GM23338 (cell line): Measurements from ENCODE around the gene TYSND1. TPM values are rescaled to one million over a fixed set of nuclear protein-coding genes. Genes with fewer than 3 reads are reported as not detected.
A peak's percentile ranks its signal among the peaks of the same experiment; 100 is the strongest.

Source experiments
- ATAC-seq: fragments of 200-7000 bp; cut with Tn5 transposase; 3 replicates; pipeline ENCODE4 v1.9.1; 2020
- DNase-seq: peaks from one replicate; pipeline ENCODE4 v3.0.0-alpha.2; 2015; ENCODE audit warnings: low spot score
- H2AFZ ChIP-seq: fragments of 200-600 bp; sonication (generic); 2 replicates; pipeline ENCODE4 v1.8.0; 2016; ENCODE audit warnings: antibody characterized with exemption, mild to moderate bottlenecking, moderate library complexity
- H3F3A ChIP-seq: fragments of 200-600 bp; sonication (generic); replicated peaks from 2 replicates; pipeline ENCODE4 v1.8.0; 2017; ENCODE audit warnings: antibody characterized with exemption, mixed run types, low read depth
- H3K27ac ChIP-seq: fragments of 200-600 bp; sonication (generic); 2 replicates; pipeline ENCODE4 v1.6.1; 2016; ENCODE audit warnings: low read depth
- H3K27me3 ChIP-seq: fragments of 200-600 bp; sonication (generic); 2 replicates; pipeline ENCODE4 v1.8.0; 2016; ENCODE audit warnings: mild to moderate bottlenecking, mixed run types, moderate library complexity; ENCODE audit not compliant: insufficient read depth
- H3K36me3 ChIP-seq: fragments of 200-600 bp; sonication (generic); 2 replicates; pipeline ENCODE4 v1.8.0; 2016; ENCODE audit warnings: mild to moderate bottlenecking; ENCODE audit not compliant: insufficient read depth
- H3K4me1 ChIP-seq: fragments of 200-600 bp; sonication (generic); 2 replicates; pipeline ENCODE4 v1.8.0; 2016; ENCODE audit warnings: mild to moderate bottlenecking, moderate library complexity; ENCODE audit not compliant: insufficient read depth
- H3K4me2 ChIP-seq: fragments of 200-600 bp; sonication (generic); 2 replicates; pipeline ENCODE4 v1.7.1; 2017; ENCODE audit warnings: mixed run types
- H3K4me3 ChIP-seq: fragments of 200-600 bp; sonication (generic); 2 replicates; pipeline ENCODE4 v1.6.1; 2016; ENCODE audit warnings: mixed run types
- H3K79me2 ChIP-seq: fragments of 200-600 bp; sonication (generic); replicated peaks from 2 replicates; pipeline ENCODE4 v1.8.0; 2017; ENCODE audit warnings: mild to moderate bottlenecking; ENCODE audit not compliant: insufficient read depth
- H3K9me2 ChIP-seq: fragments of 200-600 bp; sonication (generic); 2 replicates; pipeline ENCODE4 v1.8.0; 2017; ENCODE audit not compliant: insufficient read depth
- H4K20me1 ChIP-seq: fragments of 200-600 bp; sonication (generic); replicated peaks from 2 replicates; pipeline ENCODE4 v1.8.0; 2017; ENCODE audit warnings: mild to moderate bottlenecking; ENCODE audit not compliant: insufficient read depth
- H3K27ac Mint-ChIP-seq: 2 replicates; pipeline ENCODE4 v1.8.0; 2020; ENCODE audit warnings: inconsistent platforms, mild to moderate bottlenecking, moderate library complexity, mixed read lengths
- H3K27me3 Mint-ChIP-seq: 3 replicates; pipeline ENCODE4 v1.8.0; 2022; ENCODE audit warnings: low read depth, mild to moderate bottlenecking, moderate library complexity, mixed read lengths, inconsistent platforms; ENCODE audit not compliant: insufficient read depth, poor library complexity
- H3K36me3 Mint-ChIP-seq: 3 replicates; pipeline ENCODE4 v1.8.0; 2021; ENCODE audit warnings: low read depth, mild to moderate bottlenecking, inconsistent platforms, moderate library complexity, mixed read lengths
- H3K4me1 Mint-ChIP-seq: 3 replicates; pipeline ENCODE4 v1.8.0; 2020; ENCODE audit warnings: mild to moderate bottlenecking, inconsistent platforms, mixed read lengths
- H3K4me3 Mint-ChIP-seq: 3 replicates; pipeline ENCODE4 v1.8.0; 2021; ENCODE audit warnings: moderate library complexity, mild to moderate bottlenecking, inconsistent platforms, mixed read lengths
- H3K9me3 Mint-ChIP-seq: 3 replicates; pipeline ENCODE4 v1.8.0; 2020; ENCODE audit warnings: moderate library complexity, mild to moderate bottlenecking, inconsistent platforms, mixed read lengths
- CREB1 ChIP-seq: fragments of 250-450 bp; sonication (Bioruptor Pico); IDR thresholded peaks from 2 replicates; pipeline ENCODE4 v1.5.0; 2020; ENCODE audit warnings: low read depth, mild to moderate bottlenecking, moderate library complexity
- CTCF ChIP-seq, 2 experiments: fragments of 200-600 bp in 1 of 2; sonication (generic) in 1 of 2; conservative IDR thresholded peaks; 2 replicates each; pipeline versions ENCODE4 v1.5.1 to v1.6.1; 2016 to 2017; ENCODE audit warnings: antibody characterized with exemption in 2 of 2, low read depth in 2 of 2, mild to moderate bottlenecking in 2 of 2, moderate library complexity in 1 of 2
- ETS1 ChIP-seq: IDR thresholded peaks from 2 replicates; pipeline ENCODE4 v1.6.1; 2016; ENCODE audit warnings: antibody characterized with exemption
- EZH2 ChIP-seq: fragments of 200-600 bp; sonication (generic); IDR thresholded peaks from one replicate; pipeline ENCODE4 v1.8.0; 2017; ENCODE audit warnings: antibody characterized with exemption, mild to moderate bottlenecking, low read depth; ENCODE audit not compliant: unreplicated experiment
- EZH2phosphoT487 ChIP-seq: fragments of 200-600 bp; sonication (generic); IDR thresholded peaks from one replicate; pipeline ENCODE4 v1.8.1; 2018; ENCODE audit warnings: antibody characterized with exemption; ENCODE audit not compliant: unreplicated experiment
- JUNB ChIP-seq: IDR thresholded peaks from one replicate; pipeline ENCODE4 v1.6.1; 2016; ENCODE audit warnings: antibody characterized with exemption; ENCODE audit not compliant: unreplicated experiment
- NANOG ChIP-seq: IDR thresholded peaks from 2 replicates; pipeline ENCODE4 v1.6.1; 2016; ENCODE audit warnings: antibody characterized with exemption, borderline replicate concordance
- POLR2AphosphoS5 ChIP-seq: IDR thresholded peaks from 2 replicates; pipeline ENCODE4 v1.6.1; 2016; ENCODE audit warnings: antibody characterized with exemption, low read depth
- REST ChIP-seq: IDR thresholded peaks from one replicate; pipeline ENCODE4 v1.6.1; 2018; ENCODE audit warnings: antibody characterized with exemption; ENCODE audit not compliant: unreplicated experiment
- STAT1 ChIP-seq: IDR thresholded peaks from one replicate; pipeline ENCODE4 v1.6.1; 2016; ENCODE audit warnings: antibody characterized with exemption; ENCODE audit not compliant: unreplicated experiment
- ZNF114 ChIP-seq: fragments of 250-450 bp; sonication (Bioruptor Pico); IDR thresholded peaks from 2 replicates; pipeline ENCODE4 v1.5.0; 2020; ENCODE audit warnings: mild to moderate bottlenecking, moderate library complexity
- ZNF331 ChIP-seq: fragments of 250-450 bp; sonication (Bioruptor Pico); IDR thresholded peaks from 2 replicates; pipeline ENCODE4 v1.5.0; 2020; ENCODE audit warnings: low read depth, mild to moderate bottlenecking, moderate library complexity
- polyA plus RNA-seq: library from polyadenylated mRNA; unstranded; fragments of >200 nt; fragmentation: Nextera tagmentation; extraction: Ambion mirVana; gene quantifications from 2 replicates; pipeline ENCODE4 v1.2.1, GENCODE V29; 2016
- total RNA-seq: library from RNA; depleted of rRNA; stranded (reverse); fragments of >200 nt; shearing (Covaris generic); gene quantifications from 2 replicates; pipeline ENCODE4 v1.2.3, GENCODE V29; 2014
- TF ChIP-seq, protein P1 (sequence below): fragments of 250-450 bp; sonication (Bioruptor Pico); IDR thresholded peaks from 2 replicates; pipeline ENCODE4 v1.5.0; 2020; ENCODE audit warnings: mild to moderate bottlenecking, moderate library complexity

The TYSND1 gene
- total and polyA plus RNA-seq, 2 experiments from 2014 or later = 5.2 to 19.5 TPM

DNA sequence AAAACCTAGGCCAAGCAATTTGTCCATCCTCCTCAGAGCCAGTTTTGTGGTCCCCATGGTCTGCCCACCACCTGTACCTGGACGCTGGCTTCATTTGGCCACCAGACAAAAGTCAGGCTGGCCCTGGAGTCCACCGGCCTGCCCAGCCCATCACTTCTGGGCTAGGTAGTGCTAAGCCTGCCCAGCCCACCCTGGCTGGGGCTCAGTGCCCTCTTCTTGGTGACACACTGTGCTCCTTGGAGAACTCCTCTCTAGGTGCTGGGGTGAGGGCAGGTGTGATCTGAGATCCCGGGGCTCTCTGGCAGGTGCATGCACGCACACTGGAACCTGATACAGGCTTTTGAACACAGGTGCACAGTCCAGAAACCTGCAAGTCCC lies 15.0 kb downstream of the TYSND1 start:
- Histone ChIP-seq H3F3A (peaks cover 5% of the 10 kb centered on the region; the same call in 1 of the 2 replicates), H3K9me2 (no peaks in the 10 kb centered on the region), H3K27me3 (peaks cover 32% of the 10 kb centered on the region; the same call in 1 of the 2 replicates), H3K79me2 (no peaks in the 10 kb centered on the region), H3K4me2 (peak overlapping the region; percentile 91), H3K4me3 (peak overlapping the region; percentile 61; the same call in 1 of the 2 replicates), H3K36me3 (no peaks in the 10 kb centered on the region), H2AFZ (no peak overlapping the region), H4K20me1 (no peaks in the 10 kb centered on the region), H3K27ac (no peak overlapping the region), H3K4me1 (peaks cover 5% of the 10 kb centered on the region; the same call in 1 of the 2 replicates)
- H3K27ac Mint-ChIP-seq = no peak overlapping the region
- peak overlapping the region; percentile 85 for H3K4me3 Mint-ChIP-seq
- peaks cover 6% of the 10 kb centered on the region for H3K4me1 Mint-ChIP-seq
- H3K9me3 Mint-ChIP-seq = no peaks in the 10 kb centered on the region
- H3K27me3 Mint-ChIP-seq = peaks cover 16% of the 10 kb centered on the region
- TF ChIP-seq STAT1 (no peak), CREB1 (CRISPR knock-in tag) (no peak), ETS1 (no peak), JUNB (no peak), POLR2AphosphoS5 (no peak), EZH2phosphoT487 (no peak), NANOG (no peak), ZNF331 (CRISPR knock-in tag) (no peak), ZNF114 (CRISPR knock-in tag) (no peak), CTCF (conservative IDR thresholded peaks at IDR 0.05; ENCODE audit: low read depth in 2 of 2) (no peak), EZH2 (no peak), REST (no peak)
- TF ChIP-seq, protein P1, sequence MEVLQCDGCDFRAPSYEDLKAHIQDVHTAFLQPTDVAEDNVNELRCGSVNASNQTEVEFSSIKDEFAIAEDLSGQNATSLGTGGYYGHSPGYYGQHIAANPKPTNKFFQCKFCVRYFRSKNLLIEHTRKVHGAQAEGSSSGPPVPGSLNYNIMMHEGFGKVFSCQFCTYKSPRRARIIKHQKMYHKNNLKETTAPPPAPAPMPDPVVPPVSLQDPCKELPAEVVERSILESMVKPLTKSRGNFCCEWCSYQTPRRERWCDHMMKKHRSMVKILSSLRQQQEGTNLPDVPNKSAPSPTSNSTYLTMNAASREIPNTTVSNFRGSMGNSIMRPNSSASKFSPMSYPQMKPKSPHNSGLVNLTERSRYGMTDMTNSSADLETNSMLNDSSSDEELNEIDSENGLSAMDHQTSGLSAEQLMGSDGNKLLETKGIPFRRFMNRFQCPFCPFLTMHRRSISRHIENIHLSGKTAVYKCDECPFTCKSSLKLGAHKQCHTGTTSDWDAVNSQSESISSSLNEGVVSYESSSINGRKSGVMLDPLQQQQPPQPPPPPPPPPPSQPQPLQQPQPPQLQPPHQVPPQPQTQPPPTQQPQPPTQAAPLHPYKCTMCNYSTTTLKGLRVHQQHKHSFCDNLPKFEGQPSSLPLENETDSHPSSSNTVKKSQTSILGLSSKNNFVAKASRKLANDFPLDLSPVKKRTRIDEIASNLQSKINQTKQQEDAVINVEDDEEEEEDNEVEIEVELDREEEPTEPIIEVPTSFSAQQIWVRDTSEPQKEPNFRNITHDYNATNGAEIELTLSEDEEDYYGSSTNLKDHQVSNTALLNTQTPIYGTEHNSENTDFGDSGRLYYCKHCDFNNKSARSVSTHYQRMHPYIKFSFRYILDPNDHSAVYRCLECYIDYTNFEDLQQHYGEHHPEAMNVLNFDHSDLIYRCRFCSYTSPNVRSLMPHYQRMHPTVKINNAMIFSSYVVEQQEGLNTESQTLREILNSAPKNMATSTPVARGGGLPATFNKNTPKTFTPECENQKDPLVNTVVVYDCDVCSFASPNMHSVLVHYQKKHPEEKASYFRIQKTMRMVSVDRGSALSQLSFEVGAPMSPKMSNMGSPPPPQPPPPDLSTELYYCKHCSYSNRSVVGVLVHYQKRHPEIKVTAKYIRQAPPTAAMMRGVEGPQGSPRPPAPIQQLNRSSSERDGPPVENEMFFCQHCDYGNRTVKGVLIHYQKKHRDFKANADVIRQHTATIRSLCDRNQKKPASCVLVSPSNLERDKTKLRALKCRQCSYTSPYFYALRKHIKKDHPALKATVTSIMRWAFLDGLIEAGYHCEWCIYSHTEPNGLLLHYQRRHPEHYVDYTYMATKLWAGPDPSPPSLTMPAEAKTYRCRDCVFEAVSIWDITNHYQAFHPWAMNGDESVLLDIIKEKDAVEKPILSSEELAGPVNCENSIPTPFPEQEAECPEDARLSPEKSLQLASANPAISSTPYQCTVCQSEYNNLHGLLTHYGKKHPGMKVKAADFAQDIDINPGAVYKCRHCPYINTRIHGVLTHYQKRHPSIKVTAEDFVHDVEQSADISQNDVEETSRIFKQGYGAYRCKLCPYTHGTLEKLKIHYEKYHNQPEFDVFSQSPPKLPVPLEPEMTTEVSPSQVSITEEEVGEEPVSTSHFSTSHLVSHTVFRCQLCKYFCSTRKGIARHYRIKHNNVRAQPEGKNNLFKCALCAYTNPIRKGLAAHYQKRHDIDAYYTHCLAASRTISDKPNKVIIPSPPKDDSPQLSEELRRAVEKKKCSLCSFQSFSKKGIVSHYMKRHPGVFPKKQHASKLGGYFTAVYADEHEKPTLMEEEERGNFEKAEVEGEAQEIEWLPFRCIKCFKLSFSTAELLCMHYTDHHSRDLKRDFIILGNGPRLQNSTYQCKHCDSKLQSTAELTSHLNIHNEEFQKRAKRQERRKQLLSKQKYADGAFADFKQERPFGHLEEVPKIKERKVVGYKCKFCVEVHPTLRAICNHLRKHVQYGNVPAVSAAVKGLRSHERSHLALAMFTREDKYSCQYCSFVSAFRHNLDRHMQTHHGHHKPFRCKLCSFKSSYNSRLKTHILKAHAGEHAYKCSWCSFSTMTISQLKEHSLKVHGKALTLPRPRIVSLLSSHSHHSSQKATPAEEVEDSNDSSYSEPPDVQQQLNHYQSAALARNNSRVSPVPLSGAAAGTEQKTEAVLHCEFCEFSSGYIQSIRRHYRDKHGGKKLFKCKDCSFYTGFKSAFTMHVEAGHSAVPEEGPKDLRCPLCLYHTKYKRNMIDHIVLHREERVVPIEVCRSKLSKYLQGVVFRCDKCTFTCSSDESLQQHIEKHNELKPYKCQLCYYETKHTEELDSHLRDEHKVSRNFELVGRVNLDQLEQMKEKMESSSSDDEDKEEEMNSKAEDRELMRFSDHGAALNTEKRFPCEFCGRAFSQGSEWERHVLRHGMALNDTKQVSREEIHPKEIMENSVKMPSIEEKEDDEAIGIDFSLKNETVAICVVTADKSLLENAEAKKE (CRISPR knock-in tag) = no peak
- peaks cover under 1% of the 10 kb centered on the region; the same call in 1 of the 3 replicates for H3K36me3 Mint-ChIP-seq
- DNase-seq (no peak), ATAC-seq (no peak)
